ENCODE results near the gene CYP2C18.
"Not testable (repeated sequence)": the region's sequence is repeated elsewhere in the genome, so short reads cannot be mapped to it uniquely, and the experiment has no call there.

Gene CYP2C18

GRCh38 chr10:94683214-94684054, at the start of gene CYP2C18:
TSS of gene CYP2C18 (plus strand) at chr10:94683729. CDS start at chr10:94683820, 91 bp downstream.
- DNase-seq (ENCODE audit: low read depth), result no peak
- no peaks in the 10 kb centered on the region for H3K27me3 ChIP-seq (replicated peaks; ENCODE audit: control insufficient read depth, insufficient read depth, low read length)
- no peak within 1 kb of the TSS for H3K4me3 ChIP-seq (ENCODE audit: low read length)
- no peak within 1 kb of the TSS for H3K9ac ChIP-seq (ENCODE audit: low read length)
- H3K9me3 ChIP-seq (ENCODE audit: control insufficient read depth, low read length), result peaks cover 14% of the 10 kb centered on the region
- peaks cover 5% of the 10 kb centered on the region for H3K4me1 ChIP-seq (ENCODE audit: control insufficient read depth, insufficient read depth, low read length)
- H3K36me3 ChIP-seq (ENCODE audit: control insufficient read depth, insufficient read depth, low read length, severe bottlenecking), result no peaks in the 10 kb centered on the region

GRCh38 chr10:94638097-94638496, 45.4 kb upstream of the CYP2C18 start:
- H3K4me1 ChIP-seq (ENCODE audit: control insufficient read depth, insufficient read depth, low read length); H3K9ac ChIP-seq (ENCODE audit: low read length); H3K27me3 ChIP-seq (replicated peaks; ENCODE audit: control insufficient read depth, insufficient read depth, low read length); DNase-seq (ENCODE audit: low read depth); H3K4me3 ChIP-seq (ENCODE audit: low read length); H3K36me3 ChIP-seq (ENCODE audit: control insufficient read depth, insufficient read depth, low read length, severe bottlenecking): not testable (repeated sequence)
- peaks cover 12% of the 10 kb centered on the region for H3K9me3 ChIP-seq (ENCODE audit: control insufficient read depth, low read length)

GRCh38 chr10:94639902-94640301, 43.6 kb upstream of the CYP2C18 start:
- H3K36me3 ChIP-seq (ENCODE audit: control insufficient read depth, insufficient read depth, low read length, severe bottlenecking), result no peaks in the 10 kb centered on the region
- no peak for DNase-seq (ENCODE audit: low read depth)
- H3K9ac ChIP-seq (ENCODE audit: low read length), result no peak overlapping the region
- H3K4me1 ChIP-seq (ENCODE audit: control insufficient read depth, insufficient read depth, low read length), result no peaks in the 10 kb centered on the region
- H3K4me3 ChIP-seq (ENCODE audit: low read length), result no peak overlapping the region
- peaks cover 12% of the 10 kb centered on the region for H3K9me3 ChIP-seq (ENCODE audit: control insufficient read depth, low read length)
- H3K27me3 ChIP-seq (replicated peaks; ENCODE audit: control insufficient read depth, insufficient read depth, low read length), result no peaks in the 10 kb centered on the region

GRCh38 chr10:94640562-94640961, 43.0 kb upstream of the CYP2C18 start:
- H3K4me3 ChIP-seq (ENCODE audit: low read length), result no peak overlapping the region
- no peaks in the 10 kb centered on the region for H3K36me3 ChIP-seq (ENCODE audit: control insufficient read depth, insufficient read depth, low read length, severe bottlenecking)
- no peaks in the 10 kb centered on the region for H3K27me3 ChIP-seq (replicated peaks; ENCODE audit: control insufficient read depth, insufficient read depth, low read length)
- no peak overlapping the region for H3K9ac ChIP-seq (ENCODE audit: low read length)
- DNase-seq (ENCODE audit: low read depth), result no peak
- H3K4me1 ChIP-seq (ENCODE audit: control insufficient read depth, insufficient read depth, low read length), result no peaks in the 10 kb centered on the region
- H3K9me3 ChIP-seq (ENCODE audit: control insufficient read depth, low read length), result peaks cover 12% of the 10 kb centered on the region

GRCh38 chr10:94641480-94641879, 42.0 kb upstream of the CYP2C18 start:
- H3K27me3 ChIP-seq (replicated peaks; ENCODE audit: control insufficient read depth, insufficient read depth, low read length), result no peaks in the 10 kb centered on the region
- H3K4me3 ChIP-seq (ENCODE audit: low read length), result no peak overlapping the region
- peaks cover 12% of the 10 kb centered on the region for H3K9me3 ChIP-seq (ENCODE audit: control insufficient read depth, low read length)
- no peak overlapping the region for H3K9ac ChIP-seq (ENCODE audit: low read length)
- DNase-seq (ENCODE audit: low read depth), result no peak
- H3K4me1 ChIP-seq (ENCODE audit: control insufficient read depth, insufficient read depth, low read length), result no peaks in the 10 kb centered on the region
- no peaks in the 10 kb centered on the region for H3K36me3 ChIP-seq (ENCODE audit: control insufficient read depth, insufficient read depth, low read length, severe bottlenecking)

GRCh38 chr10:94644352-94644751, 39.2 kb upstream of the CYP2C18 start:
- no peaks in the 10 kb centered on the region for H3K9me3 ChIP-seq (ENCODE audit: control insufficient read depth, low read length)
- H3K4me3 ChIP-seq (ENCODE audit: low read length), result no peak overlapping the region
- H3K36me3 ChIP-seq (ENCODE audit: control insufficient read depth, insufficient read depth, low read length, severe bottlenecking), result no peaks in the 10 kb centered on the region
- H3K27me3 ChIP-seq (replicated peaks; ENCODE audit: control insufficient read depth, insufficient read depth, low read length), result no peaks in the 10 kb centered on the region
- DNase-seq (ENCODE audit: low read depth), result no peak
- no peaks in the 10 kb centered on the region for H3K4me1 ChIP-seq (ENCODE audit: control insufficient read depth, insufficient read depth, low read length)
- no peak overlapping the region for H3K9ac ChIP-seq (ENCODE audit: low read length)

- Histone ChIP-seq H3K9me3 (ENCODE audit: control insufficient read depth, low read length) (no peaks in the 10 kb centered on the region), H3K36me3 (ENCODE audit: control insufficient read depth, insufficient read depth, low read length, severe bottlenecking) (no peaks in the 10 kb centered on the region), H3K4me1 (ENCODE audit: control insufficient read depth, insufficient read depth, low read length) (no peaks in the 10 kb centered on the region), H3K27me3 (replicated peaks; ENCODE audit: control insufficient read depth, insufficient read depth, low read length) (no peaks in the 10 kb centered on the region), H3K4me3 (ENCODE audit: low read length) (no peak overlapping the region), H3K9ac (ENCODE audit: low read length) (no peak overlapping the region)
- no peak for DNase-seq (ENCODE audit: low read depth)
These were observed 38.2 kb upstream of the CYP2C18 start for GRCh38 chr10:94645285-94645684.

- H3K4me3 ChIP-seq (ENCODE audit: low read length); H3K4me1 ChIP-seq (ENCODE audit: control insufficient read depth, insufficient read depth, low read length); H3K9me3 ChIP-seq (ENCODE audit: control insufficient read depth, low read length); H3K27me3 ChIP-seq (replicated peaks; ENCODE audit: control insufficient read depth, insufficient read depth, low read length); H3K9ac ChIP-seq (ENCODE audit: low read length); DNase-seq (ENCODE audit: low read depth); H3K36me3 ChIP-seq (ENCODE audit: control insufficient read depth, insufficient read depth, low read length, severe bottlenecking): not testable (repeated sequence)
These were observed 28.3 kb upstream of the CYP2C18 start for GRCh38 chr10:94655201-94655600.

GRCh38 chr10:94663061-94663460, 20.5 kb upstream of the CYP2C18 start:
- not testable (repeated sequence) for H3K27me3 ChIP-seq (replicated peaks; ENCODE audit: control insufficient read depth, insufficient read depth, low read length); H3K36me3 ChIP-seq (ENCODE audit: control insufficient read depth, insufficient read depth, low read length, severe bottlenecking); DNase-seq (ENCODE audit: low read depth); H3K9ac ChIP-seq (ENCODE audit: low read length); H3K4me3 ChIP-seq (ENCODE audit: low read length); H3K4me1 ChIP-seq (ENCODE audit: control insufficient read depth, insufficient read depth, low read length); H3K9me3 ChIP-seq (ENCODE audit: control insufficient read depth, low read length)

GRCh38 chr10:94666391-94667102, 17.0 kb upstream of the CYP2C18 start:
- Histone ChIP-seq H3K4me3 (ENCODE audit: low read length) (no peak overlapping the region), H3K9me3 (ENCODE audit: control insufficient read depth, low read length) (no peaks in the 10 kb centered on the region)
- no peak for DNase-seq (ENCODE audit: low read depth)

GRCh38 chr10:94673614-94674321, 9.8 kb upstream of the CYP2C18 start:
- Histone ChIP-seq H3K36me3 (ENCODE audit: control insufficient read depth, insufficient read depth, low read length, severe bottlenecking) (no peaks in the 10 kb centered on the region), H3K9ac (ENCODE audit: low read length) (no peak overlapping the region), H3K4me3 (ENCODE audit: low read length) (no peak overlapping the region), H3K4me1 (ENCODE audit: control insufficient read depth, insufficient read depth, low read length) (no peaks in the 10 kb centered on the region), H3K9me3 (ENCODE audit: control insufficient read depth, low read length) (no peaks in the 10 kb centered on the region), H3K27me3 (replicated peaks; ENCODE audit: control insufficient read depth, insufficient read depth, low read length) (no peaks in the 10 kb centered on the region)
- no peak for DNase-seq (ENCODE audit: low read depth)

More at GRCh38 chr10:94666391-94667102, 17.0 kb upstream of the CYP2C18 start:
- Histone ChIP-seq H3K9ac (ENCODE audit: low read length) (no peak overlapping the region), H3K27me3 (replicated peaks; ENCODE audit: control insufficient read depth, insufficient read depth, low read length) (no peaks in the 10 kb centered on the region), H3K4me1 (ENCODE audit: control insufficient read depth, insufficient read depth, low read length) (no peaks in the 10 kb centered on the region), H3K36me3 (ENCODE audit: control insufficient read depth, insufficient read depth, low read length, severe bottlenecking) (no peaks in the 10 kb centered on the region)

Data from adipocyte (in vitro differentiated cells).